ENCODE results near the gene NRXN3. TPM values are rescaled to one million over a fixed set of nuclear protein-coding genes. Genes with fewer than 3 reads are reported as not detected.

The NRXN3 gene
- total RNA-seq, 1 donor from 2014 or later, result 5.9 TPM

DNA sequence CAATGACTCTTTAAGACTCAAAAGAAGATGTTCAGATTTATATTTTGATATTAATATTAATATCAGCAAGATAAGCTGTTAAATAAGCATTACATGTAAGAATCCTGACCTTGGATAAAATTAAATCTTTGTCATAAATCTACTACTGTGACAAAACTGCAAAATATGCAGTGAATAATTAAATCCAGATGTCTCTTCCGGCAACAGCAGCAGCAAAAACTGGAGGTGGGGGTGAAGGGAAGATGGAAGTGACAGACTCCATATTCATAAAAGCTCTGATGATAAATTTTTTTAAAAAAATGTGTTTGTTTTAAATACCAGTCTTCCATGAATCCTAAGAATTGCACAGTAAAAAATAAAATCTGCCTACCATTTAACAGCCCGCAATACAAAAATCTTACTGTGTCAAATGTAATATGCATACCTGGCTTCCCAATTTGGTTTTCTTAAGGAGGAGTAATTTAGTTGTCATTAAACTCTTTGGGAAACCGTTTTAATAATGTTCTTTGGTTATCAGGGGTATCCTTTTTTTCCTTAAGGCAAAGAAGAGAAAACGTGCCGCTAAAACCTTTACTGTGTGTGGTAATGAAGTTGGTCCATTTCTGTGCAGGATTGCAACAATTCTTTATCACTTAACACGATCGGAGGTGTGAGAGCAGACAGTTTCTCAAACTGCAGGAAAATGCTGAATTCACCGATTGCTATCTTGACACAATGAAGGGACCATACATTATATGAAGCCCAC is 1562.9 kb downstream of the NRXN3 start:
- no peaks in the 10 kb centered on the region for H4K20me1 ChIP-seq (ENCODE audit: low read depth)
- H3K9me3 ChIP-seq (ENCODE audit: low read depth), result peaks cover 10% of the 10 kb centered on the region
- H2AFZ ChIP-seq (replicated peaks), result no peak overlapping the region
- Mint-ChIP-seq H3K36me3 (peaks cover 5% of the 10 kb centered on the region), H3K9me3 (peaks cover 22% of the 10 kb centered on the region), H3K27me3 (ENCODE audit: insufficient read depth, low read depth) (no peaks in the 10 kb centered on the region), H3K27ac (no peak overlapping the region), H3K4me3 (no peak overlapping the region), H3K4me1 (peaks cover 17% of the 10 kb centered on the region)
- H3K27ac ChIP-seq, result no peak overlapping the region
- TF ChIP-seq, protein P1, sequence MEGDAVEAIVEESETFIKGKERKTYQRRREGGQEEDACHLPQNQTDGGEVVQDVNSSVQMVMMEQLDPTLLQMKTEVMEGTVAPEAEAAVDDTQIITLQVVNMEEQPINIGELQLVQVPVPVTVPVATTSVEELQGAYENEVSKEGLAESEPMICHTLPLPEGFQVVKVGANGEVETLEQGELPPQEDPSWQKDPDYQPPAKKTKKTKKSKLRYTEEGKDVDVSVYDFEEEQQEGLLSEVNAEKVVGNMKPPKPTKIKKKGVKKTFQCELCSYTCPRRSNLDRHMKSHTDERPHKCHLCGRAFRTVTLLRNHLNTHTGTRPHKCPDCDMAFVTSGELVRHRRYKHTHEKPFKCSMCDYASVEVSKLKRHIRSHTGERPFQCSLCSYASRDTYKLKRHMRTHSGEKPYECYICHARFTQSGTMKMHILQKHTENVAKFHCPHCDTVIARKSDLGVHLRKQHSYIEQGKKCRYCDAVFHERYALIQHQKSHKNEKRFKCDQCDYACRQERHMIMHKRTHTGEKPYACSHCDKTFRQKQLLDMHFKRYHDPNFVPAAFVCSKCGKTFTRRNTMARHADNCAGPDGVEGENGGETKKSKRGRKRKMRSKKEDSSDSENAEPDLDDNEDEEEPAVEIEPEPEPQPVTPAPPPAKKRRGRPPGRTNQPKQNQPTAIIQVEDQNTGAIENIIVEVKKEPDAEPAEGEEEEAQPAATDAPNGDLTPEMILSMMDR (IDR thresholded peaks at IDR 0.05), result no peak
- no peak for TF ChIP-seq EZH2 (IDR thresholded peaks at IDR 0.05)
- no peak for TF ChIP-seq EZH2phosphoT487 (IDR thresholded peaks at IDR 0.05)
- H3K4me1 ChIP-seq, result peaks cover 7% of the 10 kb centered on the region
- H3K4me2 ChIP-seq, result no peak overlapping the region
- DNase-seq (ENCODE audit: low spot score), result no peak
- no peak overlapping the region for H3K4me3 ChIP-seq
- no peaks in the 10 kb centered on the region for H3K27me3 ChIP-seq
- H3K9ac ChIP-seq, result no peak overlapping the region
- H3F3A ChIP-seq (ENCODE audit: low read depth), result no peaks in the 10 kb centered on the region
- H3K36me3 ChIP-seq, result no peaks in the 10 kb centered on the region
- no peaks in the 10 kb centered on the region for H3K79me2 ChIP-seq (ENCODE audit: low read depth)

DNA sequence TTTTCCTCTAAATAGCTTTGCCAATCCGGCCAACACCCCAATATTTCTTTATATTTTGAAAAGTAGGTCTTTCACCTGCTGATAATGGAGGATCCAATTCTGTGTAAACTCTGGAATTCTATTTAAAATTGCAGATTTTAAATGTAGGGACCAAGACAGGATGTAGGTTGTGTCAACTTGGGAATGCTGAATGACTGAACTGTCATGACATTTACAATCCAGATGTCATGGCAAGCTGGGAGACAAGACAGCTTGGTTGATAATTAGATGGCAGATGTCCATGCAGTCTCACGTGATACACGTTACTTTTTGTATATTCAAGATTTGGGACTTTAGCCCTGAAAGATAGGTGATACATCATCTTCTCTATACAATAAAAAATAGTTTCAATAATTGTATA is 1564.0 kb downstream of the NRXN3 start:
- Histone ChIP-seq H2AFZ (replicated peaks) (no peak overlapping the region), H3K9ac (no peak overlapping the region), H3F3A (ENCODE audit: low read depth) (no peaks in the 10 kb centered on the region), H3K27ac (no peak overlapping the region), H4K20me1 (ENCODE audit: low read depth) (no peaks in the 10 kb centered on the region), H3K9me3 (ENCODE audit: low read depth) (peaks cover 16% of the 10 kb centered on the region), H3K4me3 (no peak overlapping the region), H3K36me3 (no peaks in the 10 kb centered on the region), H3K4me2 (no peak overlapping the region), H3K4me1 (peaks cover 7% of the 10 kb centered on the region), H3K79me2 (ENCODE audit: low read depth) (no peaks in the 10 kb centered on the region), H3K27me3 (no peaks in the 10 kb centered on the region)
- DNase-seq (ENCODE audit: low spot score), result no peak
- Mint-ChIP-seq H3K27me3 (ENCODE audit: insufficient read depth, low read depth) (no peaks in the 10 kb centered on the region), H3K36me3 (peaks cover 5% of the 10 kb centered on the region), H3K9me3 (peaks cover 28% of the 10 kb centered on the region), H3K4me3 (no peak overlapping the region), H3K4me1 (peaks cover 17% of the 10 kb centered on the region), H3K27ac (no peak overlapping the region)
- no peak for TF ChIP-seq EZH2 (IDR thresholded peaks at IDR 0.05)
- TF ChIP-seq, protein P1 (IDR thresholded peaks at IDR 0.05), result no peak
- TF ChIP-seq EZH2phosphoT487 (IDR thresholded peaks at IDR 0.05), result no peak

DNA sequence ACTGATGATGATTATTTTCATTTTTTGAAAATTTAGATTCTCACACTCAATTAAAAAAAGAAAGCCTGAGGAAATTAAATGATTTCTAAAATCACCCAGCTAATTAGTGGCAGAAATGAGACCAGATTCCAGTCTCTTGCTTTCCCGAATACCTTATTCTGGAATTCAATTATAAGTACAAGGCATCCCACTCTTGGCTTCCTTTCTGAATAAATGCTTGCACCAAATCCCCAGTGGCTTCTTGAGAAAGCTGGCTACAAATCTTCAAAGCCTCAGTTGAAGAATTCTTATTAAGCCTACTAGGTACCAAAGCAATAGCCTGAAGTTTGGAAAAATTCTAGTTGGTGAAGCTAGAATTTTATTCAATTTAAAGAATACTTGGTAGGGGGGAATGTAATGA is 1564.5 kb downstream of the NRXN3 start:
- no peak for TF ChIP-seq EZH2 (IDR thresholded peaks at IDR 0.05)
- TF ChIP-seq EZH2phosphoT487 (IDR thresholded peaks at IDR 0.05), result no peak
- TF ChIP-seq, protein P1 (IDR thresholded peaks at IDR 0.05), result no peak
- Histone ChIP-seq H3K4me3 (no peak overlapping the region), H3K9me3 (ENCODE audit: low read depth) (peaks cover 16% of the 10 kb centered on the region), H4K20me1 (ENCODE audit: low read depth) (no peaks in the 10 kb centered on the region), H3K79me2 (ENCODE audit: low read depth) (no peaks in the 10 kb centered on the region), H2AFZ (replicated peaks) (no peak overlapping the region), H3K36me3 (no peaks in the 10 kb centered on the region), H3K9ac (no peak overlapping the region), H3K4me1 (peaks cover 7% of the 10 kb centered on the region), H3F3A (ENCODE audit: low read depth) (no peaks in the 10 kb centered on the region), H3K27ac (no peak overlapping the region), H3K4me2 (no peak overlapping the region), H3K27me3 (no peaks in the 10 kb centered on the region)
- Mint-ChIP-seq H3K36me3 (peaks cover 5% of the 10 kb centered on the region), H3K27me3 (ENCODE audit: insufficient read depth, low read depth) (no peaks in the 10 kb centered on the region), H3K4me1 (peaks cover 18% of the 10 kb centered on the region), H3K9me3 (peaks cover 28% of the 10 kb centered on the region), H3K27ac (no peak overlapping the region), H3K4me3 (no peak overlapping the region)
- no peak for DNase-seq (ENCODE audit: low spot score)
